GM21786 (cell line): ENCODE measurements around the gene SYVN1.
A peak's percentile ranks its signal among the peaks of the same experiment; 100 is the strongest.
"Not testable (repeated sequence)": the region's sequence is repeated elsewhere in the genome, so short reads cannot be mapped to it uniquely, and the experiment has no call there.

Experiments used
- ATAC-seq: cut with Tn5 transposase; IDR thresholded peaks from one replicate; pipeline ENCODE4 v1.9.1; 2021; ENCODE audit not compliant: unreplicated experiment

SYVN1 gene

DNA sequence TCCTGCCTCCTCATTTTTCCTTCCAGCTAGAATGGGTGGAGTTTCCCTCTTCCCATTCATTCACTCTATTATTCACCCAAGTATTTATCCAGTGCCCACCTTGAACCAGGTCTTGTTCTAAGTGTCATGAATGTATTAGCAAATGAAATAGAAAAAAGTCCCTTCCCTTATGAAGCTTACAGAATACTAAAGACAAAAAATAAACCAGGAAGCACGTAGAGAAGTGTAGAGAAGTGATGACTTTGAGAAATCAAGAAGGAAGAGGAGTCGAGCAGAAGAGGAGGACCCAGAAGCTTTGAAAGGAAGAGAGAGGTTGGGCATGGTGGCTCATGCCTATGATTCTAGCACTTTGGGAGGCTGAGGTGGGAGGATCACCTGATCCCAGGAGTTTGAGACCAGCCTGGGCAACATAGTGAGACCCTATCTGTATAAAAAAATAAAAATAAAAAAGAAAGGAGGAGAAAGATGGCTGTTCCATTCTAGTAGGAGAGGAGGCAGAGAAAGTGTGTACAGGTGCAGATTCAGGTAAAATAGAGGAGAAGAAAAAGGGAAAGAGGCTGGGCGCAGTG lies 17.1 kb upstream of the SYVN1 start:
- ATAC-seq, result no peak

- ATAC-seq, result peak; percentile 66
Observed at GRCh38 chr11:65150509-65151299, 16.4 kb upstream of the SYVN1 start.

DNA sequence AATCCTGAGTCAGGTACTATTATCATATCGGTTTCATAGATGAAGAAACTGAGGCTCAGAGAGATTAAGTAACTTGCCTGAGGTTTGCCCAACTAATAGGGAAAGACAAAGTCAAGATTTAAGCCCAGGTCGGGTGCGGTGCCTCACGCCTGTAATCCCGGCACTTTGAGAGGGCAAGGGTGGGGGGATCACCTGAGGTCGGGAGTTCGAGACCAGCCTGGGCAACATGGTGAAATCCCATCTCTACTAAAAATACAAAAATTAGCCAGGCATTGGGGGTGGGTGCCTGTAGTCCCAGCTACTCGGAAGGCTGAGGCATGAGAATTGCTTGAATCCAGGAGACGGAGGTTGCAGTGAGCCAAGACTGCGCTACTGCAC lies 15.8 kb upstream of the SYVN1 start:
- ATAC-seq, result not testable (repeated sequence)

DNA sequence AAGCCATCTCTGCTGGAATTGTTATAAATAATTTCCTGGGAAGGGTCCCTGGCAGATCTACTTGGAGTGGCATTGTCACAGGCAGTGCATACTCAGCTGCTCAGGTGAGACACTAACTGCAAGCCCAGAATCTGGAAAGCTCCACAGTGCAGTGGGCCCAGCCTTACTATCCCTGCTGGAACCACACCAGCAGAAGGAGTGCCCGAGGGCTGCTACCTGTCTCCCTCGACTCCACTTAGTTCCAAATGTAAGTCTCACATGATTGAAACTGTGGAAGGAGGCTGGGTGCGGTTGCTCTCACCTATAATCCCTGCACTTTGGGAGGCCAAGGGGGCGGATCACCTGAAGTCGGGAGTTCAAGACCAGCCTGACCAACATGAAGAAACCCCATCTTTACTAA lies 14.3 kb upstream of the SYVN1 start:
- ATAC-seq, result no peak

GRCh38 chr11:65147352-65148075 lies 13.2 kb upstream of the SYVN1 start:
- ATAC-seq, result no peak

GRCh38 chr11:65141896-65142494 lies 7.7 kb upstream of the SYVN1 start:
- ATAC-seq, result no peak

GRCh38 chr11:65136515-65137096 lies 2.3 kb upstream of the SYVN1 start:
- no peak for ATAC-seq

DNA sequence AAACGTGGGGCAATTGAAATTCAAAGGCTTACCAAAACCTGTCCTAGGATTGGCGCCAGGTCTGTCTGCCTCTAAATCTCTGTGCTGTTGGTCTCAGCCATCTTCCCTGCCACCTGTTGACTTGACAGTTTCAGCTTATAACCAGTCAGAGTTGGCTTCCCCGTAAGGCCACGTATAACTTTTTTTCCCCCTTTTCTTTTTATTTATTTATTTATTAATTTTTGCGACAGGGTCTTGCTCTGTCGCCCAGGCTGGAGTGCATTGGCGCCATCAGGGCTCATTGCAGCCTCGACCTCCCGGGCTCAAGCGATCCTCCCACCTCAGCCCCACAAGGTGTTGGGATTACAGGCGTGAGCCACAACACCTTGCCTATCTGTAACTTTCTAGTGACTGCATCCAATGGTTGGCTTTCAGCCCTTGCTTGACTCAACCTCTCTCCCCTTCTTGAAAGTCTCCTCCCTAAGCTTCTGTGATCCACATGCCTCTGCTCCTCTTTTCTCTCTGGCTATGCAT lies 1.4 kb upstream of the SYVN1 start:
- no peak for ATAC-seq

DNA sequence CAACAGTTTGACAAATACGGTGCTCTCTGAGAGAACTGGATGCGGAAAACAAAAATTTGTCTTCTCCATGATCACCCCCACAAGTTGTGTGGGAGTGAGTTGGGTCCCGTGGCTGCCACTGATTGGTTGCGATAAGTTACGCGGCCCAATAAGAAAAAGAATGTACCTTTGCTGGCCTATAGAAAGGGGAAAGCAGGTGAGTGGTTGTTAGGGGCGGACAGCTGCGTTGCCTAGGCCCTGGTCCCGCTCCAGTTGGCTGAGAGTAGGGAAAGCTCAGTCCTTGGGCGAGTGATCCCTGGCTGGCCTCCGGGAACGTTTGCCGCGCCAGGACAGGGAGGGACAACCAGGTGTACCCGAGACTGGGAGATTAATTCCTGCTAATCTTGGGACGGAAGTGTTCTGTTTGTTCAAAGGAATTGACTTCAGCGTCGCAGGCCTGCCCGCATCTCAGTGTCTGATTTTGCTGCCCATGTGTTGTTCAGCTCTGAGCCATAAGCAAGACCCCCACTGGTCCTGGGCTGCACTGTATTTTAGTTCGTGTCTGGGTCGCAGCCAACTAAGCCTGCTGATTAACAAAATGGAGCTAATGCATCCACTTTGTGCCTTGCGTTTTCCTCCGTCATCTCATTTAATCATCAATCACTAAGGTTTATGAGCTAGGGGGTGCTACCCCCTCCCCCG lies 773 bp upstream of the SYVN1 start:
- peak; percentile 64 for ATAC-seq

DNA sequence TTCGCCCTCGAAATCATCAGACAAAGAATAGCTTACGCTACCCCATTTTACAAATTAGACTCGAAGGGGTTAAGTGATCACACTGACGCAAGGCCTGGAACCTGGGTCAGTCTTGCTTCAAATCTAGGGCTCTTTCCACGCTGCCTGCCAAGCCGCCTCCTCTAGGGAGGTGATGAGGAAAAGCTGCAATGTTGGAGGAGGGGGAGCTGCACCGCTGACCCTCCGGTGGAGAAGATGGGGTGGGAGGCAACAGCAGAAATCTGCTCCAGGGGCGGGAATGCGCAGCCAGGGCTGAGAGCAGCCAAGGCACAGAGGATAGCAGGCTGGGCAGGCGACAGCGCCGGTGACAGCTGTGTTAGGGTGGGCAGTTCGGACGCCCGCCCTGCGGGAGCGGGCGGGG lies 595 bp downstream of the SYVN1 start:
- ATAC-seq, result no peak

DNA sequence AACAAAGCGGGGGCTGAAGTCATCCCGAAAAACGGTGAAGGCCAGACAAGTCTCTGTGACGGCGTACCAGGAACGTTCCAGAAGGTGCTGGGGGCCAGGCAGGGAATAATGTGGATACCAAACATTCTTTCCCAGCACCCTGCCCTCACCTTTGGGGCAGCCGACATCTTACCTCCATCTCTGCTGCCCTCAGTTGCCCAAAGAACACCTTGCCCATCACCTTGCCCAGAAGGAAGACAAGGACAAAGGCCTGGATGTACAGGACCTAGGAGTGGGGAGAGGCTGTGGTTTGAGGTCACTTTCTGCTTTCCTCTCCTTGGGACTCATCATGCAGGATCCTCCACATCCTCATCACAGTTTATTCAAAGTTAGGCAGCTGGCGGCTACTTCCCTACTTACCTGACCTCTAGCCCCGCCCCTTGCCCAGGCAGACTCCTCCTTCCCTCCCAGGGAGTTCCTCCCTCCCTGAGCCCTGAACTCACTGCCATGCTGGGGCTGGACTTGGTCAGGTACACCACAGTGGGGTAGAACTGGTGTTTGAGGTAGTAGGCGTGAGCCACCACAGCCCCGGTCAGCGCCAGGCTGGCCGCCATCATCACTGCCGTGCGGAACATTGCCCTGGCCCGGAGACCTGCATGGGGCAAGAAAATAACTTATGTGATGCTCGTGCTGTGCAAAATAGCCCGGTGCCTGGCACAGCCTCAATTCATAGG lies 1.2 kb downstream of the SYVN1 start:
- no peak for ATAC-seq

DNA sequence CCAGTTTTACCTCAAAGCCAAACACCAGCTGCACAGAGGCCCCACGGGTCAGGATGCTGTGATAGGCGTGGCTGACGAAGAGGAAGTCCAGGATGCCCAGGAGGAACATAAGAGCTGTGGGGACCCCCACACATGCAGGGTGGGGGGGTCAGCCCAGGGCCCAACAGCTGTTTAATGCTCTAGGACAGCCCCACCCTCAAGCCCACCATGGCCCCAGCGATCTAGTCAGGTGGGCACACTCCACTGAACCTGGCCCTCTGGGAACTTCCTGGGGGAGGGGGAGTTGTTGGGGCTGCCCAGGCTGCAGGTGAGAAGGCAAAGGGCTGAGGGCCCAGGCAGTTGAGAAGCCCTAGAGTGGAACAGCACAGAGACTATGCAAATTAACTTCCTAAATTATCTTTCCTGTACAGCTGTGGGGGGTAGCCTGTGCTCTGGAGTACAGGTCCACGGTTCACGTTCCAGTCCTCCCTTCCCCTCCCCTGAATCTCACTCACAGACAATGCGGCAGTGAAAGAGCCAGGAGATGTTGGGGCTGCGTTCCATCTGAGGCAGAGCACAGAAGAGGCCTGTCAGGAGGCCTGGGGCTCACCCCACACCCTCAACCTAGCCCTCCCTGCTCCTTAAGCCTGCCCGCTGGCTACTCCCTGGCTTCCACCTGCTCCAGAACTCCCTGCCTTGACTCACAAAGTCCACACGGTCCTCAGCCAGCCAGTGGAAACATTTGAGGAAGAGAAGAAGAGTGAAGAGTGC lies 1.9 kb downstream of the SYVN1 start:
- peak; percentile 36 for ATAC-seq

GRCh38 chr11:65131895-65132237 lies 2.5 kb downstream of the SYVN1 start:
- no peak for ATAC-seq

- ATAC-seq, result no peak
Observed at GRCh38 chr11:65131417-65131776, 2.9 kb downstream of the SYVN1 start.

DNA sequence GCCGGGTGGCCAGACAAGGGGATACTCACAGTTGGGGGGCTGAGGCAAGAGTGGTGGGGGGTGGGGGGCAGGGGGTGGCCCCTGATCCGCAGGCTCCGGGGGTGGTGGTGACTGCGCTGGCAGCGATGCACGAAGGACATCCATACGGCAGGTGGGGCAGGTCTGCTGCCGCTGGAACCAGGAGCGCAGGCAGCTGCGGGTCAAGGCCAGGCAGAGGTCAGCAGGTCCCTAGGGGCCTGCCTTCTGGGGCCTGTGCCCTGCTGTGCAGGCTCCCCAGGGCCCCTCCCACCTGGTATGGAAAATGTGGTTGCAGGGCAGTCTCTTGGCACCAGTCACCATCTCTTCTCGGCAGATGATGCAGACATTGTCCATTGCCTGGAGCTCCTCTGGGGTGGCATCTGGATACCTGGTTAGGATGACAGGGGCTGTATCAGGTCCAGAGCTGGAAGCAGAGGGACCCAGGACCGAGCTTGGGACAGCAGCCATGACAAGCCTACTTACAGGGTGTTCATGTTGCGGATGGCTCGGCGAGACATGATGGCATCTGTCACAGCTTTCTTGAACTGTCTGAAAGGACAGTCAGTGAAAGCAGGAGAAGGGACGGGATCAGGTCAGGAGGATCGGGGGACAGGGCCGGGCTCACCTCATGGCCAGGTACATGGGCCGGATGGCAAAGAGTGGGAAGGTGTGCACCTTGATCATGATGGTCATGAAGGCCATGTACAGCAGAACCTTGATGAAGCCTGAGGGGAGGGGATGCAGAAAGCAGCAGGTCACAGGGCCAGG lies 3.5 kb downstream of the SYVN1 start:
- no peak for ATAC-seq

- ATAC-seq, result no peak
Observed at GRCh38 chr11:65129649-65130441, 4.5 kb downstream of the SYVN1 start.

DNA sequence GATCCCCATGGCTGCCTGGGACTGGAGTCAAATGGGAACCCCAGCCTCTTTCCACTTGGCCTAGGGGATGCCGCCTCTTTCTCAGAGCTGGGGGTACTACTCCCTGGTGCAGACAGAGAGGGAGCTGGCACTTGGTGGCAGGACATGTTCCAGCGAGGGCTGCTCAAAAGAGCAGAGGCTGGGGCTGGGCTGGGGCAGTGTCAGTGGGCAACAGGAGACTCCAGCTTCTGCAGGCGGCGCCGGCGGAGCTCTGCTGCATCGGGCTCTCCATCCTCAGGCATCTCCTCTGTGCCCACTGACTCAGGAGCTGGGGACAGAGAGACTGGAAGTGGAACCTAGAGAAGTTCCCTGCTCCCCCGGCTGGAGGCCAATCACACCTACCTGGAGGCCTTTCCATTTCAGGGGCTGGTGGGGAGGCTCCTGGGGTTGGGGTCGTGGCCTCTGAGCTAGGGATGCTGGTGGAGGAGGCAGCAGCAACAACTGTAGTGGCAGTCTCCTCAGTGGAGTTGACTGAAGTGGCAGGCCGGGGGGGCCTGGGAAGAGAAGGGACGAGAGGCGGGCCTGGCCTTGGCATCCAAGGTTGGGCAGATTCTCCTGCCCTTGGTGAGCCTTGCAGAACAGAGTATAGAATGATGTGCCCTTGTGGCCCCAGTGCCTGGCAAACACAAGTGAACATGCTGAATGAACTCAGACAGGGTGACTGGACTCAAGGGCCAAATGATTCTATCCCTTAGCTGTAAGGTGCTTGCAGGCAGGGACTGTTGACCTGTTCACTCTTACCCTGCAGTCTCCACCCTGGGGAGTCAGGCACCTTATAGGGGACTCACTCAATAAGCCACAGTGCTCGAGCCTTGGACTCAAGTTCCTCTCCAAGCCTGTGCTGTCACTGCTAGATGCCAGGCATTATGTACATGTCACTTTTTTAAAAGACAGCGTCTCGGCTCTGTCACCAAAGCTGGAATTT lies 5.9 kb downstream of the SYVN1 start:
- ATAC-seq, result no peak
